Heart right ventricle (tissue), 16 donors: ENCODE measurements around the gene MS4A12. TPM values are rescaled to one million over a fixed set of nuclear protein-coding genes. Genes with fewer than 3 reads are reported as not detected.

Experiments
- ATAC-seq, 8 donors: fragments of 200-7000 bp; cut with Tn5 transposase; one replicate each; pipeline ENCODE4 v1.9.1; 2020; ENCODE audit warnings: mild to moderate bottlenecking in 8 of 8, moderate library complexity in 8 of 8, moderate number of reproducible peaks in 1 of 8
- DNase-seq, 2 donors: peaks; one replicate each; pipeline ENCODE4 v3.0.0-alpha.2; 2020
- H3K27ac ChIP-seq, 10 donors: fragments of 200-600 bp; sonication (generic) in 2 of 10; one replicate each; pipeline versions ENCODE4 v1.5.0 to v1.8.0; 2020 to 2022; ENCODE audit warnings: mild to moderate bottlenecking in 3 of 10
- H3K27me3 ChIP-seq, 7 donors: fragments of 200-600 bp; one replicate each; pipeline ENCODE4 v1.8.0; 2021 to 2022; ENCODE audit warnings: mild to moderate bottlenecking in 2 of 7
- H3K36me3 ChIP-seq, 9 donors: fragments of 200-600 bp; sonication (generic) in 1 of 9; one replicate each; pipeline versions ENCODE4 v1.5.0 to v1.8.0; 2020 to 2022; ENCODE audit warnings: mild to moderate bottlenecking in 2 of 9
- H3K4me1 ChIP-seq, 9 donors: fragments of 200-600 bp; sonication (generic) in 1 of 9; one replicate each; pipeline versions ENCODE4 v1.5.0 to v1.8.0; 2020 to 2022; ENCODE audit warnings: mild to moderate bottlenecking in 4 of 9
- H3K4me3 ChIP-seq, 10 donors: fragments of 200-600 bp; sonication (generic) in 2 of 10; one replicate each; pipeline versions ENCODE4 v1.5.0 to v1.8.0; 2020 to 2022; ENCODE audit warnings: mild to moderate bottlenecking in 7 of 10, moderate library complexity in 2 of 10
- H3K9me3 ChIP-seq, 11 donors: fragments of 200-600 bp in 10 of 11; sonication (generic) in 2 of 11; one replicate each; pipeline versions ENCODE4 v1.5.0 to v1.8.0; 2013 to 2022; ENCODE audit warnings: mild to moderate bottlenecking in 2 of 11, control low read depth in 1 of 11, moderate library complexity in 1 of 11
- CTCF ChIP-seq, 9 donors: fragments of 200-600 bp; sonication (generic) in 2 of 9; IDR thresholded peaks; one replicate each; pipeline versions ENCODE4 v1.5.0 to v1.8.0; 2021 to 2022; ENCODE audit warnings: antibody characterized with exemption in 9 of 9, mild to moderate bottlenecking in 5 of 9, moderate library complexity in 1 of 9
- WGBS, 2 donors: extraction: QIAGEN DNeasy Blood & Tissue Kit; methylation state at CpG; one replicate each; pipeline ENCODE4 v1.1.7; 2013; ENCODE audit warnings: inconsistent platforms in 1 of 2; 5-methylcytosine and 5-hydroxymethylcytosine counted together
- intact Hi-C, 10 donors: fragments of 100-400 bp; cut with DNase I; formaldehyde crosslinking; loops; one replicate each; pipeline versions ENCODE4 v1.11.1 to v1.14.2; 2022
- polyA plus RNA-seq, 2 donors: library from polyadenylated mRNA; stranded (reverse); fragments of 200-250 nt; gene quantifications; one replicate each; pipeline ENCODE4 v1.2.3, GENCODE V29; 2013
- total RNA-seq, 10 donors: library from RNA; stranded (reverse); fragmentation: NEBNext Ultra II Directional in 3 of 10; extraction: Animal tissue kit (Norgen Biotek cat#: 25700) in 3 of 10; gene quantifications; one replicate each; pipeline versions ENCODE4 v1.2.1 to v1.2.4, GENCODE V29; 2021 to 2023
- donor health status: Arrhythmogenic right ventricular cardiomyopathy.
- donor health status: ischemic (EF 13 %, LVEDD 7.1; RV severe dilation, severe dysfunction).
- donor health status: healthy with polysubstance abuse.
- donor health status: DM: no; HTN: yes; CAD: no.
- donor health status: DM: no; HTN: no; CAD: no.
- donor health status: ischemic (EF 25% LVEDD 6.9; RV normal size, moderate dysfunction).
- donor health status: ischemic (EF 25% LVEDD 5.7; RV mildly dilated, moderate dysfunction).
- donor health status: healthy.
- donor health status: DM: yes; HTN: yes; CAD: no.
- donor health status: Ischemic cardiomyopathy.
- donor health status: ischemic (EF 35%, LVEDD 5.7; RV mildly dilated, moderate dysfunction).
- donor health status: nonischemic (EF 11% LVEDD 7.7; RV severe dilation, severe dysfunction).
- donor health status: DM: yes; HTN: yes; CAD: no.
- donor health status: PGD.
- donor health status: ischemic (EF 29% LVEDD 5.4; RV normal size, mild dysfunction).
- donor health status: nonischemic (EF 23%, LVEDD 6.1; RV moderate dilation, normal function).

MS4A12 gene
- total and polyA plus RNA-seq, 12 donors: 0.36 TPM; not detected in 11

- TF ChIP-seq CTCF (IDR thresholded peaks at IDR 0.05): no peak
- H3K36me3 ChIP-seq: no peaks in the 10 kb centered on the region
- no peak overlapping the region for H3K27ac ChIP-seq
- ATAC-seq (no peak), DNase-seq (no peak)
- H3K4me1 ChIP-seq: no peaks in the 10 kb centered on the region
- intact Hi-C loops: no loop called here
- no peaks in the 10 kb centered on the region for H3K9me3 ChIP-seq
- H3K27me3 ChIP-seq: peaks cover 0 to 5% (median 0%) of the 10 kb centered on the region in 7 donors
- 69 to 74% methylated on average over 3 of the region's 3 CpGs for WGBS, 2 donors
- H3K4me3 ChIP-seq: no peak overlapping the region
Measured at GRCh38 chr11:60512651-60513225, 20.2 kb downstream of the MS4A12 start.

GRCh38 chr11:60513496-60514460, 21.2 kb downstream of the MS4A12 start:
- Histone ChIP-seq H3K9me3 (no peaks in the 10 kb centered on the region), H3K36me3 (no peaks in the 10 kb centered on the region), H3K4me1 (no peaks in the 10 kb centered on the region), H3K27me3 (peaks cover 0 to 12% (median 0%) of the 10 kb centered on the region in 7 donors), H3K4me3 (no peak overlapping the region), H3K27ac (no peak overlapping the region)
- DNase-seq: no peak
- TF ChIP-seq CTCF (IDR thresholded peaks at IDR 0.05): no peak
- WGBS, 2 donors: 60 to 75% methylated on average over 2 of the region's 2 CpGs
- no peak for ATAC-seq
- intact Hi-C loops: no loop called here

GRCh38 chr11:60515144-60515855, 22.7 kb downstream of the MS4A12 start, which contains the start of gene MS4A13:
Gene MS4A13 (plus strand): TSS chr11:60515392. CDS start chr11:60518084, 2,692 bp downstream.
- Histone ChIP-seq H3K4me1 (no peaks in the 10 kb centered on the region), H3K27me3 (peaks cover 0 to 12% (median 0%) of the 10 kb centered on the region in 7 donors), H3K9me3 (peaks cover 0 to 3% (median 0%) of the 10 kb centered on the region in 11 donors), H3K27ac (no peak within 1 kb of the TSS), H3K36me3 (no peaks in the 10 kb centered on the region), H3K4me3 (no peak within 1 kb of the TSS)
- no peak for DNase-seq
- WGBS, 2 donors: 93 to 94% methylated on average over 29 of the region's 29 CpGs
- no peak for ATAC-seq
- TF ChIP-seq CTCF (IDR thresholded peaks at IDR 0.05): no peak
- intact Hi-C loops: no loop called here

DNA sequence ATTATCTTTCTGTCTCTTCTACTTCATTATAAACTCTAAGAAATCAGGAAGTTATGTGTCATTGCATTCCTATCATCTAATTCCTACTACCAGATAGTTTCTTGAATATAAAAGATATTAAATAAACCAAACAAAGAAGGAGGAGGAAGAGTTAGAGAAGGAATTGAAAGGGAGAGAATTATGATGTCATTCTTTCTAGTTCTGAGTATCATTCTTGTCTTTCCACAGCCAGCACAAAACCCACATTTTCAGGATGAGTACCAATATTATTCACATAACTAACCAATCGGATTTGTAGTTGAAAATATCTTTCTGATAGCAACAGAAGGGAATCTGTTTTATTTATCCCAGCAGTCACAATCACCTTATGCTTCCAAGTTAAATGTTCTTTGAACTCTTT, 35.9 kb downstream of the MS4A12 start:
- no peak overlapping the region for H3K4me3 ChIP-seq
- no peak for ATAC-seq

More for the DNA sequence above, 35.9 kb downstream of the MS4A12 start:
- 31 to 46% methylated on average over 1 of the region's 1 CpG for WGBS, 2 donors
- DNase-seq: no peak
- Histone ChIP-seq H3K4me1 (peaks cover 0 to 8% (median 0%) of the 10 kb centered on the region in 9 donors), H3K27me3 (no peaks in the 10 kb centered on the region), H3K27ac (no peak overlapping the region), H3K9me3 (peaks cover 0 to 12% (median 0%) of the 10 kb centered on the region in 11 donors), H3K36me3 (no peaks in the 10 kb centered on the region)
- no peak for TF ChIP-seq CTCF (IDR thresholded peaks at IDR 0.05)
- intact Hi-C loops: no loop called here
